GM15510 (cell line): Measurements from ENCODE around the gene NPIPB5.
"Not testable (repeated sequence)": the region's sequence is repeated elsewhere in the genome, so short reads cannot be mapped to it uniquely, and the experiment has no call there.

Experiments used
- POLR2A ChIP-seq: IDR thresholded peaks from 3 replicates; pipeline ENCODE4 v1.6.1; 2011; ENCODE audit warnings: borderline replicate concordance; ENCODE audit not compliant: insufficient read length; ENCODE audit errors: extremely low read depth

The NPIPB5 gene

GRCh38 chr16:22510591-22510990, at the start of gene NPIPB5:
TSS of gene NPIPB5 (plus strand) at chr16:22510891. CDS start at chr16:22513802, 2,911 bp downstream.
- not testable (repeated sequence) for TF ChIP-seq POLR2A
